M059J (cell line): ENCODE results near the gene AMER3. TPM values are rescaled to one million over a fixed set of nuclear protein-coding genes. Genes with fewer than 3 reads are reported as not detected.

Source experiments
- DNase-seq: peaks from one replicate; pipeline ENCODE4 v3.0.0-alpha.2; 2012; ENCODE audit warnings: low read depth
- total RNA-seq: library from RNA; depleted of rRNA; stranded (reverse); fragments of >200 nt; shearing (Covaris generic); gene quantifications from 2 replicates; pipeline ENCODE4 v1.2.3, GENCODE V29; 2014

The AMER3 gene
- total RNA-seq, 1 experiment from 2014 or later = not detected

- DNase-seq = no peak
Measured at GRCh38 chr2:130749641-130750040, 5.7 kb upstream of the AMER3 start.

- DNase-seq = no peak
Measured at GRCh38 chr2:130754811-130755210, 529 bp upstream of the AMER3 start.

- DNase-seq = no peak
Measured at GRCh38 chr2:130756053-130756873, 923 bp downstream of the AMER3 start.

GRCh38 chr2:130756874-130757668 is 1.7 kb downstream of the AMER3 start:
- DNase-seq = no peak

GRCh38 chr2:130759906-130760753 is 4.8 kb downstream of the AMER3 start:
- DNase-seq = peak; percentile 35

GRCh38 chr2:130760754-130761751 is 5.7 kb downstream of the AMER3 start:
- no peak for DNase-seq

- DNase-seq = no peak
Measured at GRCh38 chr2:130762031-130762909, 6.9 kb downstream of the AMER3 start.

GRCh38 chr2:130762910-130763385 is 7.6 kb downstream of the AMER3 start:
- no peak for DNase-seq

- no peak for DNase-seq
Measured at GRCh38 chr2:130763405-130763804, 8.1 kb downstream of the AMER3 start.

- DNase-seq = no peak
Measured at GRCh38 chr2:130764035-130764820, 8.9 kb downstream of the AMER3 start.

- no peak for DNase-seq
Measured at GRCh38 chr2:130764821-130765115, 9.4 kb downstream of the AMER3 start.

- no peak for DNase-seq
Measured at GRCh38 chr2:130765464-130765863, 10.1 kb downstream of the AMER3 start.

GRCh38 chr2:130766037-130766436 is 10.7 kb downstream of the AMER3 start:
- no peak for DNase-seq

GRCh38 chr2:130766711-130767407 is 11.5 kb downstream of the AMER3 start:
- no peak for DNase-seq

GRCh38 chr2:130767408-130767775 is 12.1 kb downstream of the AMER3 start:
- DNase-seq = no peak

- no peak for DNase-seq
Measured at GRCh38 chr2:130768191-130768855, 13.0 kb downstream of the AMER3 start.

- DNase-seq = no peak
Measured at GRCh38 chr2:130769343-130769907, 14.1 kb downstream of the AMER3 start.

GRCh38 chr2:130776550-130776949 is 21.2 kb downstream of the AMER3 start:
- DNase-seq = no peak
